ENCODE data around the gene OVCH1. TPM values are rescaled to one million over a fixed set of nuclear protein-coding genes. Genes with fewer than 3 reads are reported as not detected.

OVCH1 gene
- total RNA-seq, 2 donors from 2014 or later, result 0.78 to 3.0 TPM

DNA sequence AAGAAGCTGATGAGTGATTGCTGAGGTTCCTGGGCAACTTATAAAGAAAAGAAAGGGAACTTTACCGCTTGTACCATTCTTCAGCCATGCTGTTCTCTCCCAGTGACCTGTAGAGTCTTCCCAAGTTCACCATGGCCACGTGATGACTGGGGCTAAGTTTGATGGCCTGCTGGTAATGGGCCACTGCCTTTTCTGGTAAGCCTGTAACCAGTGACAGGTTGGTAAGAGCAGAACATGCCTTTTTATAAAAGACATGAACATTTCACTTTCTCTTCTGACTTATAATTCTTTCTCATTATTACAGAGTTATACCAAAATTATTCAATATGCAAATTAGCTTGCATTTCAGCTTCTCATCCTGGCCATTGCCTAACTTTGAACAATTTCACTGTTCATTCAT, 20.9 kb upstream of the OVCH1 start:
- TF ChIP-seq, protein P1, sequence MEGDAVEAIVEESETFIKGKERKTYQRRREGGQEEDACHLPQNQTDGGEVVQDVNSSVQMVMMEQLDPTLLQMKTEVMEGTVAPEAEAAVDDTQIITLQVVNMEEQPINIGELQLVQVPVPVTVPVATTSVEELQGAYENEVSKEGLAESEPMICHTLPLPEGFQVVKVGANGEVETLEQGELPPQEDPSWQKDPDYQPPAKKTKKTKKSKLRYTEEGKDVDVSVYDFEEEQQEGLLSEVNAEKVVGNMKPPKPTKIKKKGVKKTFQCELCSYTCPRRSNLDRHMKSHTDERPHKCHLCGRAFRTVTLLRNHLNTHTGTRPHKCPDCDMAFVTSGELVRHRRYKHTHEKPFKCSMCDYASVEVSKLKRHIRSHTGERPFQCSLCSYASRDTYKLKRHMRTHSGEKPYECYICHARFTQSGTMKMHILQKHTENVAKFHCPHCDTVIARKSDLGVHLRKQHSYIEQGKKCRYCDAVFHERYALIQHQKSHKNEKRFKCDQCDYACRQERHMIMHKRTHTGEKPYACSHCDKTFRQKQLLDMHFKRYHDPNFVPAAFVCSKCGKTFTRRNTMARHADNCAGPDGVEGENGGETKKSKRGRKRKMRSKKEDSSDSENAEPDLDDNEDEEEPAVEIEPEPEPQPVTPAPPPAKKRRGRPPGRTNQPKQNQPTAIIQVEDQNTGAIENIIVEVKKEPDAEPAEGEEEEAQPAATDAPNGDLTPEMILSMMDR (IDR thresholded peaks at IDR 0.05), result no peak
- no peak for DNase-seq (ENCODE audit: low spot score)
- Histone ChIP-seq H3K27me3 (replicated peaks; ENCODE audit: insufficient read depth) (no peaks in the 10 kb centered on the region), H3K4me3 (no peak overlapping the region), H3K4me1 (ENCODE audit: control insufficient read depth in 1 of 2, low read depth in 2 of 2) (no peaks in the 10 kb centered on the region), H3K27ac (no peak overlapping the region), H3K36me3 (peaks cover 18% of the 10 kb centered on the region), H3K9me3 (no peaks in the 10 kb centered on the region)
- no peak for ATAC-seq (ENCODE audit: insufficient number of reproducible peaks, low FRiP score, low read depth)

DNA sequence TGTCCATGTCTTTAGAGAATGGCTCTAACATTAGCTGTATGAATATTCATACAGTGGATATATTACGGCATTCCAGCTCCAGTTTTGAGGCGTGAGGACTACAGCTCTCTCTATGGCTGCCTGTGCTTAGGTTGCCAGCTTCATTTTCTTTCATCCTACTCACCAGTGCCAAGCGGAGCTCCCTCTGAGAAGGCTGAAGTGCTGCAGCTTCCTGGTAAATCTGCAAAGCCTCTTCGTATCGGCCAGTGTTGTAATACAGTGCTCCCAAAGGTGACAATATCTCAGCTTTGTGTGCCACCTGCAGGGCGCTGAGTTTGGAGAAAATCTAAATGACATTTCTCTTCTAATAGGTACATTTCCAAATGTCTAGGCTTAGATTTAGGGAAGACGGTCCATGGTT, 19.8 kb upstream of the OVCH1 start:
- TF ChIP-seq, protein P1 (IDR thresholded peaks at IDR 0.05), result no peak
- no peak overlapping the region for H3K4me3 ChIP-seq
- ATAC-seq (ENCODE audit: insufficient number of reproducible peaks, low FRiP score, low read depth) (no peak), DNase-seq (ENCODE audit: low spot score) (no peak)
- no peaks in the 10 kb centered on the region for H3K4me1 ChIP-seq (ENCODE audit: control insufficient read depth in 1 of 2, low read depth in 2 of 2)
- H3K27ac ChIP-seq, result no peak overlapping the region
- no peaks in the 10 kb centered on the region for H3K9me3 ChIP-seq
- H3K36me3 ChIP-seq, result peaks cover 18% of the 10 kb centered on the region
- no peaks in the 10 kb centered on the region for H3K27me3 ChIP-seq (replicated peaks; ENCODE audit: insufficient read depth)

DNA sequence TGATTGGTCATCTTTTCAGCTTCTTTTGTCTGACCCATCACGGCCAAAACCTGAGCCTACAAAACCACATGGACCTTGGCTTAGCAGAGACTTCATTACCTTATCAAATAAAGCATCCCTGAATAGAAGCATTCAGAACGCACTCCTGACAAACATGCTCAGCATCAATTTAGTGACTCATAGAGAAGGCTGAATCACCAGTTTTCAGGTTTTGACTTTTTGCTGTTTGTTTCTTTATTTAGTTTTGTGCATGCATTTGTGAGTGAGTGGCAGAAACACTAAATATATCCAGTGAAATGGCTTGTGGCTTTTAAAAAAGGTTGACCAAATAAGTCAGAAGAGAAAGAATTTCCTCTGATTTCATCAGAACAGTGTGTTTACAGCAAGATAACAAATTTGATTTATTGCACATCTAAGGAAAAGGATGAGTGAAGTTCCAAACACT, 19.0 kb upstream of the OVCH1 start:
- Histone ChIP-seq H3K27me3 (replicated peaks; ENCODE audit: insufficient read depth) (no peaks in the 10 kb centered on the region), H3K36me3 (peaks cover 18% of the 10 kb centered on the region), H3K27ac (no peak overlapping the region), H3K4me1 (ENCODE audit: control insufficient read depth in 1 of 2, low read depth in 2 of 2) (no peaks in the 10 kb centered on the region), H3K4me3 (no peak overlapping the region), H3K9me3 (no peaks in the 10 kb centered on the region)
- no peak for DNase-seq (ENCODE audit: low spot score)
- TF ChIP-seq, protein P1 (IDR thresholded peaks at IDR 0.05), result no peak
- no peak for ATAC-seq (ENCODE audit: insufficient number of reproducible peaks, low FRiP score, low read depth)

DNA sequence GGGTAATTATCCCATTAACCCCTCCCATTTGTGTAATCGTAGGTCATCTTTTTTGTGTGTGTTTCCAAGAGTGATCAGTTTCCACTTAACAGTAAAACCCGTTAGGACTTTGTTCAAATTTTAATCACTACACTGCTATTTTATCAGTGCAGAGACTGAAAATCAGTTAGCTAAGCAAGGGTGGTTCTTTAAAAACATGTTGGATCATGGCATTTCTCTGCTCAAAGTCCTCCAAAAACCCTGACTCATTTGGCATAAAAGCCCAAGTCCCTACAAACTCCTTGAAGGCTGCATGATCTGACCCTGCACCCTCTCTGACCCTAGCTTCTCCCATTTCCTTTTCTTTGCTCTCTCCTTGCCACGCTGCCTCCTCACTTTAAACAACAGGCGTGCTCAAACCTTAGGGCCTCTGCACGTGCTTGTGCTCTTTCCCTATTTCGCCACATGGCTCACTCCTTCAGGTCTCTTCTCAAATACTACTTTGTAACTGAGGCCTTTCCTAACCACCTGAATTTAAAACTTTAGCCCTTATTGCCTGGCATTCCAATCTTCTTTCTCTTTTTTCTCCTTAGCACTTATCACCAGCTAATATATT, 13.2 kb upstream of the OVCH1 start:
- Histone ChIP-seq H3K27ac (no peak overlapping the region), H3K4me1 (ENCODE audit: control insufficient read depth in 1 of 2, low read depth in 2 of 2) (no peaks in the 10 kb centered on the region), H3K27me3 (replicated peaks; ENCODE audit: insufficient read depth) (no peaks in the 10 kb centered on the region), H3K9me3 (no peaks in the 10 kb centered on the region), H3K36me3 (peaks cover 12% of the 10 kb centered on the region), H3K4me3 (no peak overlapping the region)
- DNase-seq (ENCODE audit: low spot score) (no peak), ATAC-seq (ENCODE audit: insufficient number of reproducible peaks, low FRiP score, low read depth) (no peak)
- TF ChIP-seq, protein P1 (IDR thresholded peaks at IDR 0.05), result no peak

DNA sequence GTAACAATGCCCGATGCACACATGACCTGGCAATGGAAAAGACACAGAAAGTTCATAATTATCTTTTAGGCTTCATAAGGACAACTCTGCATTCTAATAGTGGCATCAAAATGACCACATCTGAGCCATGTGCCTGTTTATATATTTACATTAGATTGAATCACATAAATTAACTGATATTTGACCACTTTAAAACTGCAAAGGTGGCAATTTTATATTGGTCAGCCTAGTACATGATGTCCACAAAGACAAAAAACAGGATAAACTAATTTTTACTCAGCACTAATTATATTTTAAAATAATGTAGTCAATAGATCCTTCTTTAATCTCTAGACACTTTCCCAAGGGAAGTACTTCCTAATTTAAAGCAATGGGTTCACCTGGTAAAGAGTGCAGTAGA, 12.0 kb upstream of the OVCH1 start:
- ATAC-seq (ENCODE audit: insufficient number of reproducible peaks, low FRiP score, low read depth), result no peak
- Histone ChIP-seq H3K9me3 (no peaks in the 10 kb centered on the region), H3K27ac (no peak overlapping the region), H3K36me3 (peaks cover 9% of the 10 kb centered on the region), H3K4me3 (no peak overlapping the region), H3K27me3 (replicated peaks; ENCODE audit: insufficient read depth) (no peaks in the 10 kb centered on the region), H3K4me1 (ENCODE audit: control insufficient read depth in 1 of 2, low read depth in 2 of 2) (no peaks in the 10 kb centered on the region)
- DNase-seq (ENCODE audit: low spot score), result no peak
- TF ChIP-seq, protein P1 (IDR thresholded peaks at IDR 0.05), result no peak

Measured in thoracic aorta (tissue), 2 donors.